Astrocyte of the spinal cord (primary cell): ENCODE data around the gene FREM2.

Source experiments
- DNase-seq: peaks from one replicate; pipeline ENCODE4 v3.0.0; 2011; ENCODE audit warnings: low read depth, low spot score
- H3K4me3 ChIP-seq: 2 replicates; pipeline ENCODE4 v1.5.1; 2011; ENCODE audit warnings: low read depth, mild to moderate bottlenecking, low read length, moderate library complexity
- CTCF ChIP-seq: IDR thresholded peaks from 2 replicates; pipeline ENCODE4 v1.5.1; 2012; ENCODE audit warnings: low read depth, mild to moderate bottlenecking, low read length, inconsistent platforms
- in situ Hi-C: cut with HindIII; loops from 2 replicates; pipeline ENCODE4 v1.10.0; 2017; ENCODE audit warnings: low sequenced_read_pairs

The FREM2 gene

GRCh38 chr13:38796890-38797289 is 110.0 kb downstream of the FREM2 start:
- no peak for TF ChIP-seq CTCF
- no peak for DNase-seq
- in situ Hi-C loops, result no loop called here
- no peak overlapping the region for H3K4me3 ChIP-seq

- no peak overlapping the region for H3K4me3 ChIP-seq
- no peak for TF ChIP-seq CTCF
- in situ Hi-C loops, result no loop called here
- no peak for DNase-seq
Measured at GRCh38 chr13:38803531-38803930, 116.7 kb downstream of the FREM2 start.

GRCh38 chr13:38804061-38804460 is 117.2 kb downstream of the FREM2 start:
- TF ChIP-seq CTCF, result no peak
- in situ Hi-C loops, result no loop called here
- no peak overlapping the region for H3K4me3 ChIP-seq
- DNase-seq, result no peak

GRCh38 chr13:38804536-38804935 is 117.7 kb downstream of the FREM2 start:
- no peak overlapping the region for H3K4me3 ChIP-seq
- in situ Hi-C loops, result no loop called here
- TF ChIP-seq CTCF, result no peak
- DNase-seq, result peak; percentile 35

- DNase-seq, result no peak
- in situ Hi-C loops, result no loop called here
Measured at GRCh38 chr13:38814331-38814730, 127.5 kb downstream of the FREM2 start.

GRCh38 chr13:38819053-38819452 is 132.2 kb downstream of the FREM2 start:
- in situ Hi-C loops, result no loop called here
- no peak for TF ChIP-seq CTCF
- peak; percentile 83 for DNase-seq
- no peak overlapping the region for H3K4me3 ChIP-seq

More at GRCh38 chr13:38814331-38814730, 127.5 kb downstream of the FREM2 start:
- H3K4me3 ChIP-seq, result no peak overlapping the region
- TF ChIP-seq CTCF, result no peak

GRCh38 chr13:38819596-38819995 is 132.7 kb downstream of the FREM2 start:
- TF ChIP-seq CTCF, result no peak
- DNase-seq, result no peak
- no peak overlapping the region for H3K4me3 ChIP-seq
- in situ Hi-C loops, result no loop called here
